Right lobe of liver (tissue), 6 donors: ENCODE results near the gene TBX4. TPM values are rescaled to one million over a fixed set of nuclear protein-coding genes. Genes with fewer than 3 reads are reported as not detected.

ENCODE experiments used
- ATAC-seq, 4 donors: fragments of 200-7000 bp; cut with Tn5 transposase; one replicate each; pipeline ENCODE4 v1.9.1; 2020; ENCODE audit warnings: mild to moderate bottlenecking in 4 of 4, moderate library complexity in 4 of 4
- DNase-seq, 3 donors: peaks; one replicate each; pipeline ENCODE4 v3.0.0-alpha.2; 2020
- H3K27ac ChIP-seq, 3 donors: fragments of 200-600 bp; one replicate each; pipeline ENCODE4 v1.8.0; 2022
- H3K27me3 ChIP-seq, 2 donors: fragments of 200-600 bp; one replicate each; pipeline ENCODE4 v1.8.0; 2022
- H3K36me3 ChIP-seq, 4 donors: fragments of 200-600 bp; sonication (generic) in 1 of 4; one replicate each; pipeline versions ENCODE4 v1.5.1 to v1.8.0; 2017 to 2022; ENCODE audit warnings: control low read depth in 1 of 4
- H3K4me1 ChIP-seq, 4 donors: fragments of 200-600 bp; sonication (generic) in 1 of 4; one replicate each; pipeline versions ENCODE4 v1.5.1 to v1.8.0; 2017 to 2022; ENCODE audit warnings: control low read depth in 1 of 4
- H3K4me3 ChIP-seq, 3 donors: fragments of 200-600 bp; one replicate each; pipeline ENCODE4 v1.8.0; 2022
- H3K9me3 ChIP-seq, 4 donors: fragments of 200-600 bp; sonication (generic) in 1 of 4; one replicate each; pipeline versions ENCODE4 v1.5.1 to v1.8.0; 2017 to 2022; ENCODE audit warnings: control low read depth in 1 of 4
- POLR2A ChIP-seq: fragments of 450-650 bp; IDR thresholded peaks from one replicate; pipeline ENCODE4 v1.6.1; 2017; ENCODE audit warnings: antibody characterized with exemption, mild to moderate bottlenecking
- WGBS: methylation state at CpG from one replicate; pipeline ENCODE4 v1.1.6; 2018; ENCODE audit warnings: low coverage, low lambda C conversion rate; ENCODE audit not compliant: insufficient coverage; ENCODE audit errors: missing lambda C conversion rate; 5-methylcytosine and 5-hydroxymethylcytosine counted together
- intact Hi-C, 2 donors: fragments of 100-400 bp; cut with DNase I; formaldehyde crosslinking; loops; one replicate each; pipeline versions ENCODE4 v1.11.2 to v1.14.1; 2022
- total RNA-seq, 6 experiments: library from RNA; depleted of rRNA in 2 of 6; stranded (reverse); fragments of >200 nt in 2 of 6; fragmentation: NEBNext Ultra II Directional in 3 of 6; extraction: Animal tissue kit (Norgen Biotek cat#: 25700) in 3 of 6; gene quantifications; one replicate each; pipeline versions ENCODE4 v1.1.0 to v1.2.4, GENCODE V29; 2016 to 2023
- TF ChIP-seq, protein P1 (sequence below), 4 donors: fragments of 200-600 bp in 3 of 4; fragments of 450-650 bp in 1 of 4; IDR thresholded peaks; one replicate each; pipeline versions ENCODE4 v1.5.1 to v1.8.0; 2016 to 2022; ENCODE audit warnings: antibody characterized with exemption in 4 of 4, mild to moderate bottlenecking in 2 of 4
- donor health status: DM: no; HTN: yes; CAD: no.
- donor health status: DM: no; HTN: no; CAD: no.
- donor health status: DM: no; HTN: no; CAD: no.
- donor health status: DM: no; HTN: yes; CAD: no.
- donor health status: DM: no; HTN: yes; CAD: no.

Gene TBX4
- total RNA-seq, 6 experiments from 2014 or later = not detected

DNA sequence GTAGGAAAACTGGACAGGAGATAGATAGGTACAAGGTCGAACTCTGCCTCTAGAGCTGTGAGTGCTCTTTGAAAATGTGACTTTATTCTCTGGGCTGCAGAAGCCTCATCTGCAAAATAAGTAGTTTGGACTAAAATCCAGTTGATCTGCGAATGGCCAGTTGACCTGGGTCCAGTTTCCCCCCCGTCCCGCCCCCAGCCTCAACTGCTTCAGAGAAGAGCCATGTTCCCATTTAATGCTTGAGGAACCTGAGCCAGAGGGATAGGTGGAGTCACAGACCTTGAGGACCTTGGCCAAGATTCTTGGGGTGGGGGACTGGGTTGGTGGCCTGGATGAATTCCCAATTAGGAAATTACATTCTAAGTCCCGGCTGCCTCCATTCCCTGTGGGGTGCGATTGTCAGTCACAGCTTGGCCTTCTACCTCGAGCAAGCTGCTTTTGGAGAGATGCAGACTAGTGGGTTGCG, 38.5 kb upstream of the TBX4 start:
- Histone ChIP-seq H3K9me3 (no peaks in the 10 kb centered on the region), H3K27ac (no peak overlapping the region), H3K4me3 (no peak overlapping the region), H3K4me1 (peaks cover 0 to 29% (median 2%) of the 10 kb centered on the region in 4 donors), H3K36me3 (no peaks in the 10 kb centered on the region), H3K27me3 (no peaks in the 10 kb centered on the region)
- WGBS = 96% methylated on average over 5 of the region's 8 CpGs
- TF ChIP-seq, protein P1, sequence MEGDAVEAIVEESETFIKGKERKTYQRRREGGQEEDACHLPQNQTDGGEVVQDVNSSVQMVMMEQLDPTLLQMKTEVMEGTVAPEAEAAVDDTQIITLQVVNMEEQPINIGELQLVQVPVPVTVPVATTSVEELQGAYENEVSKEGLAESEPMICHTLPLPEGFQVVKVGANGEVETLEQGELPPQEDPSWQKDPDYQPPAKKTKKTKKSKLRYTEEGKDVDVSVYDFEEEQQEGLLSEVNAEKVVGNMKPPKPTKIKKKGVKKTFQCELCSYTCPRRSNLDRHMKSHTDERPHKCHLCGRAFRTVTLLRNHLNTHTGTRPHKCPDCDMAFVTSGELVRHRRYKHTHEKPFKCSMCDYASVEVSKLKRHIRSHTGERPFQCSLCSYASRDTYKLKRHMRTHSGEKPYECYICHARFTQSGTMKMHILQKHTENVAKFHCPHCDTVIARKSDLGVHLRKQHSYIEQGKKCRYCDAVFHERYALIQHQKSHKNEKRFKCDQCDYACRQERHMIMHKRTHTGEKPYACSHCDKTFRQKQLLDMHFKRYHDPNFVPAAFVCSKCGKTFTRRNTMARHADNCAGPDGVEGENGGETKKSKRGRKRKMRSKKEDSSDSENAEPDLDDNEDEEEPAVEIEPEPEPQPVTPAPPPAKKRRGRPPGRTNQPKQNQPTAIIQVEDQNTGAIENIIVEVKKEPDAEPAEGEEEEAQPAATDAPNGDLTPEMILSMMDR (IDR thresholded peaks at IDR 0.05) = no peak
- no peak for TF ChIP-seq POLR2A
- no peak for DNase-seq
- no peak for ATAC-seq
- intact Hi-C loops = loop anchor here in 1 of 2 donors (5.0 to 10.0 kb wide), 2 partner anchors 411 to 421 kb away; no protein-coding TSS in a partner anchor

DNA sequence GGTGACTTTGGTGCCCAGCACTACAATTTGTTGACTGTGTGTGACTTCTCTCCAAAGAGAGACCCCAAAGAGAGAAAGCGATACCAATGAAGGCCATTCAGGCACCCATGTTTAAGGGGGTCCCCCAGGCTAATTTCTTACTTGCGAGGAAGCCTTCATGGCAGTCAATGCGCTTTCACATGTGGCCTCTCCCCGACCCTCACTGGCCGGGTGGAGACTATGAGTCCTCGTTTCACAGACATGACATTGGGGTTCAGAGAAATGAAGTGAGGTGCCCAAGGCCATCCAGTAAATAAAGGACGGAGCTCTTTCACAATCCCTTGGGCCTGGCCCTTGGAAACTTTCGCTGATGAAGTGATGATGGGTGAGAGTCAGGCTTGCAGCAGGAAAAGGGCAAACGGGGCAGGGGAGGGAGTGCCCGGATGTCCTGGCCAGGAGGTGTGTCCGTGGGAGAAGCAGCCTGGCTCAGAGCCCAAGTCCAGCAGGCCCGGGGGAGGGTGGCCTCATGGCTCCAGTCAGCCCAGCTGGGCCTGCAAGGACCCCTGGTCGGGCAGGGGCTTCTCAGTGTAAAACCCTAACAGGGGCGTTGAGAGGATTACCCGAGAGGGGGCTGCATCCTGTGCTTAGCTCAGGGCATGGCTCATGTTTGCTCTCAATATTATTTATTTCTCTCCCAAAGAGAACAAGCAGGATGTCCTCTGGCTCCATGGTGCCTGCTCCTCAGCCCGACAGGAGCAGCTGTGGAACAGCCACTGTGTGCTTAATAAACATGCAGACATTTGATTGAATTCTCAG, 37.9 kb upstream of the TBX4 start:
- Histone ChIP-seq H3K27me3 (no peaks in the 10 kb centered on the region), H3K27ac (no peak overlapping the region), H3K36me3 (no peaks in the 10 kb centered on the region), H3K4me3 (no peak overlapping the region), H3K4me1 (peaks cover 0 to 29% (median 2%) of the 10 kb centered on the region in 4 donors), H3K9me3 (no peaks in the 10 kb centered on the region)
- DNase-seq (peak; percentile 33 to 54 (median 47)), ATAC-seq (no peak)
- TF ChIP-seq, protein P1 (IDR thresholded peaks at IDR 0.05) = no peak
- TF ChIP-seq POLR2A = no peak
- WGBS = 61% methylated on average over 9 of the region's 16 CpGs
- intact Hi-C loops = loop anchor here in 1 of 2 donors (5.0 to 10.0 kb wide), 2 partner anchors 412 to 420 kb away; no protein-coding TSS in a partner anchor

DNA sequence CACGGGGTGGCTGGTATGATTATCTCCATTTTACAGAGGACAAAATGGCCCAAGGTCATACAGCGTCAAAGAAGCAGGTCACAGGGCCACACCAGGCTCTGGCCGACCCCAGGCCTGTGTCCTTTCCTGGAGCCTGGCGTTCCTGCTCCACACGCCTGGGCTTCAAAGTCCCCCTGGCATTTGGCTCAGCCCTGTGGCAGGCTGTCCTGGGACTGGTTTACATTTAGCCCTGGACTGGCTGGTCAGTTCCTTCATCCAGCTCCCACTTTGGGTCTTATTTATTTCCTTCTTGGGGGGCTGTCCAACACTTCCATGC, 37.3 kb upstream of the TBX4 start:
- no peak overlapping the region for H3K27ac ChIP-seq
- WGBS = 18% methylated on average over 2 of the region's 5 CpGs
- DNase-seq (no peak), ATAC-seq (no peak)
- intact Hi-C loops = loop anchor here (5.0 to 10.0 kb wide), 3 partner anchors 137 to 420 kb away; no protein-coding TSS in a partner anchor
- no peaks in the 10 kb centered on the region for H3K27me3 ChIP-seq
- TF ChIP-seq POLR2A = no peak
- TF ChIP-seq, protein P1 (IDR thresholded peaks at IDR 0.05) = no peak
- H3K36me3 ChIP-seq = no peaks in the 10 kb centered on the region
- no peak overlapping the region for H3K4me3 ChIP-seq
- H3K9me3 ChIP-seq = no peaks in the 10 kb centered on the region
- peaks cover 0 to 26% (median 2%) of the 10 kb centered on the region in 4 donors for H3K4me1 ChIP-seq

DNA sequence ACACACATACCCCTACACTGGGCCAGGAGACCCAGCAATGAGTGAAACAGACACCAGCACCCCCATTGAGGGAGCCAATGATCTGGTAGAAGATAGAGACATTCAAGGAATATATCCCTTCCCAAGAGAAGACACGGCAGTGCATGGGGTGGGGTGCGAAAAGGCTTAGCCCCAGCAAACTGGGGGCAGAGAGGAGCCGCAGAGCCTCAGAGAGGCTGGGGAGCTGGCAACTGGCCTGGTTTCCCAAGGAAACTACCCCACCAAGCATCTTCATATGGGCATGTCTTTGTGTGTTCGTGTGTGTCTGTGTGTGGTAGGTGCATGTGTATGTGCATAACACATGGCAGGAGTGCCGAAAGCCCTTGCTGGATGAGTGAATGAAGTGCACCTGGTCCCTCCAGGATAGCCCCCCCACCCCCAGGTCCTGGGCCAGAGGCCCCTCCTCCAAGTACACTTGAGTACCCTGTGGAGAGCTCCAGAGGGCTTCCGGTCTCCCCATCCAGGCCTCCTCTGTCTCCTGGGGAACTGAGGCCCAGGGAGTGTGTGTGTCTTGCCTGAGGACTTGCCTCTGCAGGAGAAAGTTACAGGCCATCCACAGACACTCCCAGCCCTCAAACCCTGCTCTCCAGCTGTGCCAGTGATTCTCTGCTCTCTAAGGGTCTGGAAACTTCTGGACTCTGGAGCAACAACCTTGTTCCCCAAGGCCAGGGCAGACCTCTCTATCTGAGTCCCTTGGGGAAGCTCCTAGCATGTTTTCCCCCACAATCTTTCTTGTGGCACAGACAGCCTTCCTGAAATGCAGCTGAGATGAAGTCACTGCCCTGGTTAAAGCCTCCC, 36.6 kb upstream of the TBX4 start:
- Histone ChIP-seq H3K27me3 (no peaks in the 10 kb centered on the region), H3K4me3 (no peak overlapping the region), H3K9me3 (no peaks in the 10 kb centered on the region), H3K36me3 (no peaks in the 10 kb centered on the region), H3K4me1 (peaks cover 0 to 24% (median 2%) of the 10 kb centered on the region in 4 donors), H3K27ac (no peak overlapping the region)
- DNase-seq = no peak
- intact Hi-C loops = loop anchor here (5.0 to 10.0 kb wide), 2 partner anchors 137 to 419 kb away; no protein-coding TSS in a partner anchor
- no CpG with 5 or more reads among the region's 6 CpGs for WGBS
- TF ChIP-seq, protein P1 (IDR thresholded peaks at IDR 0.05) = no peak
- no peak for TF ChIP-seq POLR2A
- no peak for ATAC-seq
